Spleen (tissue), 7 donors: ENCODE measurements around the gene CDS2.

Experiments
- CTCF ChIP-seq, 11 experiments: fragments of 200-600 bp in 7 of 11; fragments of 450-650 bp in 4 of 11; sonication (generic) in 4 of 11; IDR thresholded peaks in 8 of 11; conservative IDR thresholded peaks in 3 of 11; 1 replicate in 7 of 11; 2 replicates in 4 of 11; pipeline versions ENCODE4 v1.4.0 to v1.8.0; 2016 to 2021; ENCODE audit warnings: antibody characterized with exemption in 11 of 11, inconsistent platforms in 4 of 11, mild to moderate bottlenecking in 1 of 11
- POLR2A ChIP-seq, 3 donors: fragments of 450-650 bp; IDR thresholded peaks; one replicate each; pipeline ENCODE4 v1.5.1; 2017; ENCODE audit warnings: antibody characterized with exemption in 3 of 3, mild to moderate bottlenecking in 1 of 3
- donor health status: DM: no; HTN: no; CAD: no; lungs with moderate emphysema.
- donor health status: DM: no; HTN: no; CAD: no.
- donor health status: DM: no; HTN: no; CAD: no.

- TF ChIP-seq CTCF (IDR thresholded peaks at IDR 0.05 in 8 of 11, conservative IDR thresholded peaks at IDR 0.05 in 3 of 11), result no peak
- no peak for TF ChIP-seq POLR2A (IDR thresholded peaks at IDR 0.05)
Measured at GRCh38 chr20:5148581-5148980, 21.8 kb downstream of the CDS2 start.
